Mucosa of descending colon (tissue), 3 donors: ENCODE results near the gene KDM1B. TPM values are rescaled to one million over a fixed set of nuclear protein-coding genes. Genes with fewer than 3 reads are reported as not detected.
A peak's percentile ranks its signal among the peaks of the same experiment; 100 is the strongest.

Experiments
- ATAC-seq: fragments of 200-7000 bp; cut with Tn5 transposase; one replicate; pipeline ENCODE4 v1.9.1; 2020; ENCODE audit warnings: mild to moderate bottlenecking, moderate library complexity
- DNase-seq, 3 donors: peaks; one replicate each; pipeline ENCODE4 v3.0.0-alpha.2; 2020
- H3K36me3 ChIP-seq: fragments of 200-600 bp; one replicate; pipeline ENCODE4 v1.8.0; 2021; ENCODE audit warnings: low read depth, mild to moderate bottlenecking
- H3K4me1 ChIP-seq: fragments of 200-600 bp; one replicate; pipeline ENCODE4 v1.8.0; 2021; ENCODE audit warnings: low read depth, mild to moderate bottlenecking
- H3K4me3 ChIP-seq: fragments of 200-600 bp; one replicate; pipeline ENCODE4 v1.8.0; 2021; ENCODE audit warnings: mild to moderate bottlenecking
- H3K9me3 ChIP-seq: fragments of 200-600 bp; one replicate; pipeline ENCODE4 v1.8.0; 2021; ENCODE audit warnings: mild to moderate bottlenecking
- CTCF ChIP-seq: fragments of 200-600 bp; IDR thresholded peaks from one replicate; pipeline ENCODE4 v1.8.0; 2022; ENCODE audit warnings: antibody characterized with exemption, mild to moderate bottlenecking
- intact Hi-C, 2 donors: fragments of 100-400 bp; cut with DNase I in 1 of 2; cut with micrococcal nuclease in 1 of 2; formaldehyde crosslinking; loops; one replicate each; pipeline versions ENCODE4 v1.11.0 to v1.11.1; 2022; cut with DNase I, micrococcal nuclease
- total RNA-seq, 3 donors: library from RNA; stranded (reverse); fragmentation: NEBNext Ultra II Directional in 2 of 3; extraction: Animal tissue kit (Norgen Biotek cat#: 25700) in 2 of 3; gene quantifications; one replicate each; pipeline versions ENCODE4 v1.2.1 to v1.2.4, GENCODE V29; 2021 to 2023
- donor health status: DM: no; HTN: no; CAD: no; lungs with moderate emphysema.
- donor health status: DM: no; HTN: no; CAD: no.
- donor health status: DM: no; HTN: yes; CAD: no.

KDM1B gene
- total RNA-seq, 3 donors from 2014 or later = 34.6 to 47.4 (median 37.6) TPM

GRCh38 chr6:18213439-18213838 is 58.2 kb downstream of the KDM1B start:
- no peaks in the 10 kb centered on the region for H3K4me1 ChIP-seq

GRCh38 chr6:18214003-18214402 is 58.8 kb downstream of the KDM1B start:
- Histone ChIP-seq H3K4me1 (no peaks in the 10 kb centered on the region), H3K4me3 (no peak overlapping the region), H3K9me3 (no peaks in the 10 kb centered on the region), H3K36me3 (no peaks in the 10 kb centered on the region)
- ATAC-seq = no peak
- TF ChIP-seq CTCF = no peak
- intact Hi-C loops = no loop called here
- DNase-seq = no peak

More at GRCh38 chr6:18213439-18213838, 58.2 kb downstream of the KDM1B start:
- TF ChIP-seq CTCF = no peak
- DNase-seq = no peak
- no peak overlapping the region for H3K4me3 ChIP-seq
- intact Hi-C loops = no loop called here
- H3K36me3 ChIP-seq = no peaks in the 10 kb centered on the region
- ATAC-seq = peak; percentile 25
- no peaks in the 10 kb centered on the region for H3K9me3 ChIP-seq

- Histone ChIP-seq H3K9me3 (no peaks in the 10 kb centered on the region), H3K36me3 (no peaks in the 10 kb centered on the region), H3K4me1 (no peaks in the 10 kb centered on the region), H3K4me3 (no peak overlapping the region)
- no peak for TF ChIP-seq CTCF
- DNase-seq = no peak
- intact Hi-C loops = no loop called here
- ATAC-seq = no peak
These were observed 60.2 kb downstream of the KDM1B start for GRCh38 chr6:18215436-18215835.

- ATAC-seq (no peak), DNase-seq (no peak)
- H3K36me3 ChIP-seq = no peaks in the 10 kb centered on the region
- no peak overlapping the region for H3K4me3 ChIP-seq
- TF ChIP-seq CTCF = no peak
- H3K9me3 ChIP-seq = no peaks in the 10 kb centered on the region
- H3K4me1 ChIP-seq = no peaks in the 10 kb centered on the region
- intact Hi-C loops = no loop called here
These were observed 61.2 kb downstream of the KDM1B start for GRCh38 chr6:18216411-18216810.

- DNase-seq = no peak
These were observed 63.0 kb downstream of the KDM1B start for GRCh38 chr6:18218233-18218632.

More at GRCh38 chr6:18218233-18218632, 63.0 kb downstream of the KDM1B start:
- ATAC-seq = no peak
- intact Hi-C loops = no loop called here
- H3K4me3 ChIP-seq = no peak overlapping the region
- H3K4me1 ChIP-seq = no peaks in the 10 kb centered on the region
- no peak for TF ChIP-seq CTCF
- no peaks in the 10 kb centered on the region for H3K36me3 ChIP-seq
- H3K9me3 ChIP-seq = no peaks in the 10 kb centered on the region
